Middle frontal gyrus (tissue), 1 donor: ENCODE data around the gene SLC7A5.
"Not testable (repeated sequence)": the region's sequence is repeated elsewhere in the genome, so short reads cannot be mapped to it uniquely, and the experiment has no call there.

Source experiments
- DNase-seq: peaks from one replicate; pipeline ENCODE4 v3.0.0-alpha.2; 2015; ENCODE audit warnings: low spot score; ENCODE audit errors: extremely low spot score

SLC7A5 gene

DNA sequence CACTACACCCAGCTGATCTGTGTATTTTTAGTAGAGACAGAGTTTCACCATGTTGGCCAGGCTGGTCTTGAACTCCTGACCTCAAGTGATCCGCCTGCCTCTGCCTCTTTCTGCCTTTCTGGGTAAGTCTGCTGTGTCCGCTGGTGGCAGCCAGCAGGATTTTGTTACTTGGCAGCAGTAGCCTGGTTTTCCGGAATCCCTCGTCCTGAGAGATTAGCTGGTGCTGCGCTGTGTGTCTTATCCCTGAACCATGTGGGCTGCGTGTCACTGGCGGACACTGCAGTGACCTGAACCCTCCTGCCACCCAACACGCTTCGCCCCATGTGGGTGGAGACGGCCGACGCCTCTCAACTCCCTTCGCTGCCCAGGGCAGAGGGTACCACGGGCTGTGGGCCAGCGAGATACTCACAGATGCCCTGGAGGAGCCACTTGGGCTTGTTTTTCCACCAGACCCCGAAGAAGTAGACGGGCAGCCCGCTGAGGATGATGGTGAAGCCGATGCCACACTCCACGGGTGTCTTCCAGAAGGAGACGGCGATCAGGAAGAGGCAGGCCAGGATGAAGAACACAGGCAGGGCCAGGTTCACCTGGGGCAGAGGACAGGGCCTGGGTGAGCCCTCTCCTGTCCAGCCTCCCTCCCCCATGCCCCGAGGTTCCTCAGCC lies 35.2 kb downstream of the SLC7A5 start:
- DNase-seq, result no peak

DNA sequence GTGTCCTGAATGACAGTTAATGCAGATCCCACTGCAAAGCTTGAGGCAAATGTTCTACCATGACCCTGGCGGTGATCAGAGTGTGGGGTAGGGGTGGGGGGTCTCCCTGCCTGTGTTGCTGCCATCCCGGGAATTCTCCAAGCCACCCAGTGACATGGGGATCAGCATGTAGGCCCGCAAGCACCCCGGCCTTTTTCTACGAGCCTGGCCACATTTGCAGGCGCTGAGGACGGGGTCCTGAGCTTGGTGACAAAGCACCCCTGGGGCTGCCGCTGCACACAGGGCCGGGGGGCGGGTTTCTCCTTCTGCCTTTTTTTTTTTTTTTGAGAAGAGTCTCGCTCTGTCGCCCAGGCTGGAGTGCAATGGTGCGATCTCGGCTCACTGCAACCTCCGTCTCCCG lies 35.8 kb downstream of the SLC7A5 start:
- DNase-seq, result no peak

DNA sequence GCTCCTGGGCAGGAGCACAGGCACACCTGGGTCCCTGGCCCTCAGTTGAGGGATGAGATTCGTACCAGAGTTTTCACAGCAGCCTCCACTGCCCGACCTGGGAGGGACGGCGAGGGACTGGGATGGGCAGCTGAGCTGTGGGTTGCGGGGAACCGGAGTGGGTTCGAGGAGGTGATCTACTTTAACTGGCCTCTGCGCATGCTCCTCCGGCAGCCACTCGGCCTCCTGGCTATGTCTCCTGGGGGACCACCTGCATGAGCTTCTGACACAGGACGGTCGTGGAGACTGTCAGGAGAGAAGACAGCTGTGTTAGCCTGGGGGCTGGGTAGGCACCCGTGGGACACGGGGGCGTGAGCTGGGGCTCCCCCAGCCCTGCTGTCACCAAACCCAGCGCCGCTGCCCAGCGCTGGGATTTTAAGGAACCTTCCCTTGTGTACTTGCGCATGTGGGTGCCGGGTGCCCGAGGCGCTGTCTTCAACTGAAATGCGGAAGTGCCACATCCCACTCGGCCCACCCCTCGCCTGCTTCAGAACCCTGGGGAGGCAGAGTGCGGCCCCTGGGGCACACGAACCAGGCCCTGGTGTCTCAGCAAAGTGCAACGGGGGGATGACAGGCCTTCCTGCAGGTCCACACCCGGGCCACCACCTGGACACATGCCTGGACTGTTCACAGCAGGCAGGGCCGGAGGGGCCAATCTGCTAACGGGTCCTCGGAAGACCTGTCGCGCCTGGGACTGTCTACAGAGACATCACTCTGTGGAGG lies 36.4 kb downstream of the SLC7A5 start:
- no peak for DNase-seq

DNA sequence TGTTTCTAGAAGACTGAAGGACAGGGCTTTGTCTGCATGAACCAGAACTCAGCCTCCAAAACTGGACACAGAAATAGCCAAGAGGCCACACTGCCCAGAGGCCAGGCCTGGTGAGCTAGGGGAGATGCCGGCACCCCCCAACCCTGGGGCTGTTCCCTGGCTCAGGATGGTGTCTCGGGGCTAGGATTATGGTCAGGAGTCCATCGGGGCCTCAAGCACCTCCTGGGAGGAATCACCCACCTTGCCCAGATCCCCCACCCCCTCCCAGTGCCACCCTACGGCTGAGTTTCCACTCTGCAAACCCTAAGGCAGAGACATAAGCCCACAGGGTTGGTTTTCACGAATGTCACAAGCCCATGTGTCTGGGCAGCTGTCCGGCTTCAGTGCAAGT lies 37.2 kb downstream of the SLC7A5 start:
- no peak for DNase-seq

DNA sequence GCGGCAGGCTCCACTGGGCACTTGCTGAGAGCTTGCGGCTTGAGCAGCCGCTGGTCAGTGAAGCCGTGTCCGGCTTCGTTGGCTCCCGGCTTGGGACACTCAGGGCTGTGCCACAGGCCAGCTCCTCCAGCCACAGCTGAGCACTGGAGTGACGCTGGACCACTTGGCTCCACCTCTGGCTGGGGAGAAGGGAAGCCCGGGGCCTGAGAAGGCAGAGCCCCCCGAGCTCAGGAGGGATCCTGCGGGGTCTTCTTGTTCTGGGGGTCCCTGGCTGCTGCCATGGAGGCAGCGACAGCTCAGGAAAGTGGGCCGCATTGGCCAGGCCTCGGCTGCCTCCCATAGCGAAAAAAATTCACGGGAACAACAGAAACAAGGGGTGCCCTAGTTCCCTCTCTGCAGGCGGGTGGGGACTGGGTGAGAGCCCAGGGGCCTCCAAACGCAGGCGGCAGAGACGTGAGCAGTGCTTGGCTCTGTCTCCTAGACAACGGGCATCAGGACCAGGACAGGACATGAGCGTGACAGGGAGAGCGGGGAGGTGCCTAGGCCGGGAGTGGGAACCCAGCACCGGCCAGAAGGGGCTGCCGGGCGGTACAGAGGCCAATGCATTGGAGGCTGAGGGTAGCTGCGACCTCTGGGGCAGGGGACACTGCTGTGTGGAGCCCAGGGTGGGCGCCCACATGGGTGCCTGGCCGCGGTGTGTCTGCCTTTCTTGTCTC lies 37.7 kb downstream of the SLC7A5 start:
- no peak for DNase-seq

DNA sequence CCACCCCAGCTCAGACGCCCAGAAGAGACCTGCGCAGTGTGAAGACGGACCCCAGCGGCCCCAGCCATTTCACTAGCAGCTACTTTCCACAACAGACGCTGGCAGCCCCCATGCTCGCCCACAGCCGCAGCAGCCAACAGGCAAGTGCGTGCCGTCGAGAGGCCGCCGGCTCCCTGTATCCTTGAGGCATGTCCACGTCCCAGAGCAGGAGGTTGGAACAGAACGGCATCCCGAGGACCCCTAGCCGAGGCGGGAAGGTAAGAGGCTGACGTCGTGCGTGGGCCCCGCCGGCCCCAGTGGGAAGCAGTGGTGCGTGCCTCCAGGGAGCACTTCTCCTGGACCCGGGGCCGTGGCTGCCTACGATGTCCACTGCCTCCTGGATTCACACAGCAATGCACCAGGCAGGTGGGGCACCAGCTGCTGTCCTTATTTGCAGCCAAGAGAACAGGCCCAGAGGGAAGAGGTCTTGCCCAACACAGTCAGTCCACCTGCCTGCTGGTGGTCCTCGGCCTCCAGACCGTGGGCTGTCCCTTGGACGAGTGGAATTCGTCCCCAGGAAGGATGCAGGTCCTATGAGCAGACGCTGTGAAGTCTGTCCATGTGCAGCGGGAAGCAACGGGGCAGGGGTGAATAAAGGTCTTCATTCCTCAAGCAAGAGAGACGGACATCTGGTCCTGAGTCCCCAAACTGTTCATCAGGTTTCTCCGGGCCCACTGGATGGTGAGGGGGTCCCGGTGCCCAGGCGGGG lies 38.5 kb downstream of the SLC7A5 start:
- no peak for DNase-seq

DNA sequence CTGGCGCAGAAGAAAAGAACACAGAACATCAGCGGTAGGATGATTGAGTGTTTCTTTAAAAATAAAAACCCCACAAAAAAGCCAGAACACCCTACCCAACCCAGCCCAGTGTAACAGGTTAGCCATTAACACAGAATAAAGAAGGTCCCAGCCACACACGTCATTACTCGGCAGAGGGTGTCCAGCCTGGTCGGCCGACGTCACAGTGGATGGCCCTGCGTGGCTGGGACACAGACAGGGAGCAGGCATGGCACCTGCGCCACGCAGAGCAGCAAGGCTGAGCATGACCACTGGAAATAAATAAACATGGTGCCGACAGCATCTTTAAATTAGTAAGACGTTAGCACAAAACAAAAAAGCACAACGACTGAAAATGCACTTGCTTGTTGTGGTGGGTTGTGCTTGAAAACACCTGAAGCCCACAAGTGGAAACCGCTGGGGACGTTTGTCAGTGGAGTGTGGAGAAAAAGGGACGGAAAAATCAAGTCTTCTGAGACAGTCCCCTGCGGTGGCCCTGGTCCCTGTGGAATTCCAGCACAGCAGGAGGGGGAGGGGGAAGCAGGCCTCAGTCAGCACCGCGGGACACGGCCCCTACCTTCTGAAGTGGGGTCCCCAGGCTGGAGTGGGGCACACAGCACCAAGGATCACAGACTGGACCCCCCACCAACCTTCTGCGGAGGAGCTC lies 39.2 kb downstream of the SLC7A5 start:
- DNase-seq, result no peak

DNA sequence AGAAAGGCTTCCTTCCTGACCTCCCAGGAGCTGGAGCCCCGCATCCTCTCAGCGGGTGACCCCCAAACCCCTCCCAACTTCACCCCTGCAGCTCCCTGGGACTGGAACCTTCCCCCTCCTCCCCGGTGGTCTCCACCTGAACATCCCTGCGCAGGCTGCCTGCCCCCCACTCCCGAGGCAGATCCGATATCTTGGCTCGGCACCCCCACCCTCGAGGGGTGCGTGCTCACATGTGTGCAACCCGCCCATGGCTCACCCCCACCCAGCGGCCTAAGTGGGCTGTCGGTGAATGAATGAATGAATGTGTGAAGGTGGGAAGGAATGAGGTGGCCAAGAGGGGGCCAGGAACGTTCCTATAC lies 39.7 kb downstream of the SLC7A5 start:
- DNase-seq, result no peak

DNA sequence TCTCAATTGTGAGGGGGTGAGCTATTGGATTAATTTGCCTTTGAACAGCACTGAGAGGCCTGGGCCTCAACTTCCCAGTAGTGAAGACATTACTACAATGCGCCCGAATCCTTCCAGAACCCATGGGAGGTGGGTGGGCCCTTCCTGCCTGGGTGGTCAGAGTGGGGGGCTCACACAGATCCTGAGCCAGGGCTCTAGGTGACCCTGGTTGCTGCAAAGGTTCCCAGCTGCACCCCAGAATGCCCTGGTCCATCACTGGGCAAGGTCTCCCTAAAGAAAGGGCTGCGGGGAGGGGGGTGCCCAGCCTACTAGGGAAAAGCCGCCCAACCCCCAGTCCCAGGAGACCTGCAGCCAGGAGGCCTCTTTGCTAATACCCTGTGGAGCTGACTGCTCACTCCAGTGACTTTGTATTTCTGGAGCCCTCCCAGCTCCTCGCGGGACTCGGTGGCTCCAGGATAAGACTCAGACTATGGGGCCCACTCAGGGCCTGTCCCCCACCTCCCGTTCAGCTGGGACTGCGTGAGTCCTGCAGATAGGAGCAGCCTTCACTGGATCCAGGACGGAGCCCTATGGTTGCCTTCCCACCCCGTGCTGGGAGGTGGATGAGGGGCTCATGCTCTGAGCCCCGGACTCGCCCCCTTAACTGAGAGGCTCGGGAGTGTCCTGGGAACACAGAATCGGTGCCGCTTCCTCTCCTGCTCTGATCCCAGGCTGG lies 40.2 kb downstream of the SLC7A5 start:
- no peak for DNase-seq

DNA sequence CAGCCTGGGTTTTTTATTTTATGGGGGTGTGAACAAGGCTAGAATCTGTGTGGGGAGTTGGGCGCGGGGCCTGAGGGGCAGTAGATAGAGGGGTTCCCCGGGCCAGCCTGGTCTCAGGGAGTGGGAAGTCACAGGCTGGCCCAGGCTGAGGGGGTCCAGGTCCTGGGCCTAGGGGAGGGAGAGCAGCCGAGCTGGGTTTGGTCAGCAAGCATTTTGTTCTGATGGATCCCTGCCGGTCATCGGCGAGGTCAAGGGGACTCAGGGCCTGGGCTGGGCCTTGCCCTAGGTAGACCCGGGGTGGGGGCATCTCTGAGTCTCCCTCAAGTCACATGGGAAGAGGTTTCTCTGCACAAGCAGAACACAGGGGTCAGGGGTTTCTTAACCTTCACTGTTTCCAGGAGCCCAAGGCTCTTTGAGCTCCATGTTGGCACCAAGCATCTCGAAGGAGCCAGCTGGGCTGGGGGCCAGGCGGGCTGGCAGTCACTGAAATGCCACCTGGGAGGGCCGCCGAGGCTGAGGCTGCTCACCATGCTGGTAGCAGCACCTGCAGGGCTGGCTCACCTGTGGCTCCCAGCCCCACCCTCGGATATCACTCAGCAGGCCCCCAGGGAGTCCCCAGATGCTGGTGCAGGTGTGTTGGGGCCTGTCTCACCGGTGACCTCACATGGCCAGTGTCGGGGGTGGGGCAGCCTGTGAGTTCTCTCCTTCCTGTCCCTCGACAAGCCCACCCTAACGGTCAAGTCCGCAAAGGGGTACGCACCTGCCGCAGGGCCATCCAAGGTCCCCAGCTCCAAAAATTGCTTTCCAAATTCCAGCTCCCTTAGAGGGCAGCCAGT lies 41.0 kb downstream of the SLC7A5 start:
- no peak for DNase-seq

DNA sequence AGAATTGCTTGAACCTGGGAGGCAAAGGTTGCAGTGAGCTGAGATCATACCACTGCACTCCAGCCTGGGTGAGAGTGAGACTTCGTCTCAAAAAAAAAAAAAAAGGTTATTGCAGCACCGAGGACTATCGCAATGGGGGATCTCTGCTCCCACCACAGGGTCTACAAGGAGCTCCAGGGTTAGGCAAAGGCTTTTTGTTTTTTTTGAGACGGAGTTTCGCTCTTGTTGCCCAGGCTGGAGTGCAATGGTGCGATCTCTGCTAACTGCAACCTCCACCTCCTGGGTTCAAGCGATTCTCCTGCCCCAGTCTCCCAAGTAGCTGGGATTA lies 41.8 kb downstream of the SLC7A5 start:
- DNase-seq, result not testable (repeated sequence)

DNA sequence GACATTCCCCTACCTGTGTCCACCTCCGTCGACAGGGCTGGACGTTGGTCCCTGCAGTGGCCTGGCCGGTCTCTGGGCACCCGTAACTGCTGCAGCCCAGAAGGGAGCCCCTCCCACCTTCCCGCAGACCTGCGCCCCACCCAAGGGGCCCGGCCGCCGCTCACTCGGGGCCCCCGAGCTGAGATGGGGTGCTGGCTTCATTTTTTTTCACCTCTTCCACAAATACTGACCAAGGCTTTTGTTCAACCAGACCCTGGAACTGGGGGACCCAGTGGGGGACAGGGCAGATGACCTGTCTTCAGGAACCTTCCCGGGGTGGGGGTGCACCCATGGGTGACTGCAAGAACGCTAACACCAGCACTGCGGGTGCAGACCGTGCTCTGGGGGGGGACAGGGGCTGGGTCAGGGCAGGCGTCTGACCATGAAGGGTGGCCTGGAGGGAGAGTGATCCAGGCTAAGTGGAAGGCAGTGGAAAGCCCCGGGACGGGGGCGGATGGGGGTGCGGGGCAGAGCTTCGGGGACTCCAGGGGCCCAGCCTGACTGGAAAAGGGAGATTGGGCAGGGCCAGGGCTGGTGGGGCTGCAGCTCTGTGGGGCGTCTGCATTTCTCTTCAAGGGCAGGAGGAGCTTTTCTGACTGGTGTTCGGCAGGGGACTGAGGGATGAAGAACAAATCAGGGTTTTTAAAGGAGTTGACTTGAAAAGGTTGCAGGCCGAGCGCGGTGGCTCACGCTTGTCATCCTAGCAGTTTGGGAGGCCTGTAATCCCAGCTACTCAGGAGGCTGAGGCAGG lies 42.3 kb downstream of the SLC7A5 start:
- DNase-seq, result no peak

DNA sequence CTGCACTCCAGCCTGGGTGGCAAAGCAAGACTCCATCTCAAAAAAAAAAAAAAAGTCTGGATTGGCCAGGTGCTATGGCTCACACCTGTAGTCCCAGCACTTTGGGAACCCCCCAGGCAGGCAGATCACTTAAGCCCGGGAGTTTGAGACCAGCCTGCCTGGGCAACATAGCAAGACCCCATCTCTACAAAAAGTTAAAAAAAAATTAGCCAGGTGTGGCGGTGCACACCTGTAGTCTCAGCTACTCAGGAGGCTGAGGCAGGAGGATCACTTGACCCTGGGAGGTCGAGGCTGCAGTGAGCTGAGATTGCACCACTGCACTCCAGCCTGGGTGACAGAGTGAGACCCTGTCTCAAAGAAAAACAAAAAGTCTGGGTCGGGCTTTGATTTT lies 42.9 kb downstream of the SLC7A5 start:
- DNase-seq, result not testable (repeated sequence)

DNA sequence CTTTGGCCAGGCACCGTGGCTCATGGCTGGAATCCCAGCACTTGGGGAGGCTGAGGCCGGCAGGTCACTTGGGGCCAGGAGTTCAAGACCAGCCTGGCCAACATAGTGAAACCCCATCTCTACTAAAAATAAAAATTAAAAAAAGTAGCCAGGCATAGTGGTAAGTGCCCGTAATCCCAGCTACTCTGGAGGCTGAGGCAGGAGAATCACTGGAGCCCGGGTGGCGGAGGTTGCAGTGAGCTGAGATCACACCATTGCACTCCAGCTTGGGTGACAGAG lies 43.5 kb downstream of the SLC7A5 start:
- not testable (repeated sequence) for DNase-seq

DNA sequence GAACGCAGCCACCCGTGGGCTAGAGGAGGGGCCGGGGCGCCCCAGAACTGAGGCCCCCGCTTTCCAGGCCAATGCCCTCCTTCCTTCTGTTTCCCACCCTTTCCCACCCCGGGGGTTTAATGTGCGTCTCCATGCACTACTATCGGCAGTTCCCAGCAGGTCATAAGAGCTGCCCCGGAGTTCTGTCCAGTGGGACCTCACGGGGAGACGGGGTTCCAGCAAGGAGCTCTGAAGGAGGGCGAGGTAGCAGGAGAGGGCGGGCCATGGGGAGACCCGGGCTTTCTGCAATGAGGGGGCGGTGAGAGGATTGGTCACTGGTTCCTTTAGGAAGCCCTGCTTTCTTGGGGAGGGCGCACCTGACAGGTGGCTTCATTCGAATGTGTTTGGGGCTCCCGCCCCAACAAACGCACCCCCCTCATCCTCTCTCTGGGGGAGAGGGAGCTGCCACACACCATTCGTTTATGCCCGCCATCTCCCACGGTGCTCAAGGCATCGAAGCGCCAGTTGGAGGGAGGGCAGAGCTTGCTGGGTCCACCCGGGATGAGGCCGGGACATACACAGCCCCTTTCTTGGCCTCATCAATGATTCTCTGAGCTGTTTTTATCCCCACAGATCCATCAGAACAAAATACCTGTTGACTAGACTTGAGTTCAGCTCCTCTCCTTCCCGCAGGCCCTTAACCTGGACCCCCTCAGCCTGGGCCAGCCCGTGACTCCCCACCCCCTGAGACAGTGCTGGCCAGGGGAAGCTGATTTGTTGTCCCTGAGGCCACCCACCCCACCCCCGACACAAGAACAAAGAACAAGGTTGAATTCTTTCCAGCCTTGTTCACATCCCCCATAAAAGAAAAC lies 44.1 kb downstream of the SLC7A5 start:
- no peak for DNase-seq

DNA sequence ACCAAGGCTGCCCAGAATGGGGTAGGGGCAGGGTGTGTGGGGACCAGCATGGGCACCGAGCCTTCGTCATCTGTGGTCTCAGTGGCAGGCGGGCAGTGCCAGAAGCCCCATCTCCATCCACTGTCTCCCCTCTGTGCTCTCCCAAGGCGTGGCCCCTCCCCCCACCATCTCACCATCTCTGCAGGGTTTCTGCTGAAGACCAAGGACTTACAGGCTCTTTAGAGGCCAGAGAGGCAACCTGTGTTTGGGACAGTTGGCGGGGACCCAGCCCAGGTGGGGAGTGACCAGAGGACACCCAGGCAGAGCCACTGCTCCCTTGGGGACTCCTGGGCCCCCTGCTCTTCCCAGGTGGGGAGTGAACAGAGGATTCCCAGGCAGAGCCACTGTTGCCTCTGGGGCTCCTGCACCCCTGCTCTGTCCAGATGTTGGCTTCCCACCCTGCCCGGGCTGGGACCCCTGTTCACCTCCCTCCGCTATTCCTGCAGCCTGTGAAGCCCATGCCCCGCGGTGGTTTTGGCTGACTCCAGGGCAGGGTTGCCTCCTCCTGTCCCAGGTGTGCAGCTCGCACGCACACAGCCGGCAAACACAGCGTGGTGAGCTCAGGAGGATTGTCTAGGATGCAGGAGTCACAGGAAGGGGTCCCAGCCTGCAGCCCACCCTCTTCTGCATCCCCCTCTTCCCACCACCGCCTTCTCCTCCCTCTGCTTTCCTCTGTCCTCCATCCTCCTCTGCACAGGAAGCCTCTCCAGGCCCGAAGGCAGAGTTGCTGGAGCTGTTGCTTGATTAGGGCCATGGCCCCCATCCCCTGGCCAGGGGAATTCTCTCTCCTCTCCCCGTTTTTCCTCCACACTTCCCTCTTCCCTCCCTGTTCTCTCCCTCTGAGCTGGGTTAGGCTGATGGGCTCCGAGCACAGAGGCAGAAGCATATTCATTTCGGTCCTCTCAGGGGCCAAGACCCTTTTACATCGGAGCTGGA lies 45.0 kb downstream of the SLC7A5 start:
- no peak for DNase-seq
